ENCODE measurements around the gene RSPH3.
A peak's percentile ranks its signal among the peaks of the same experiment; 100 is the strongest.

Gene RSPH3

GRCh38 chr6:158926414-158926813 is 73.6 kb downstream of the RSPH3 start:
- peak; percentile 78 for DNase-seq

GRCh38 chr6:158924499-158925455 is 75.2 kb downstream of the RSPH3 start:
- no peak for DNase-seq

GRCh38 chr6:158923805-158924498 is 76.0 kb downstream of the RSPH3 start:
- no peak for DNase-seq
